HK-2 (cell line): ENCODE data around the gene CUBN.

Experiments used
- DNase-seq: peaks from one replicate; pipeline ENCODE4 v3.0.0-alpha.2; 2018; ENCODE audit not compliant: unreplicated experiment

The CUBN gene

GRCh38 chr10:16952080-16952479, 177.5 kb downstream of the CUBN start:
- DNase-seq: no peak

GRCh38 chr10:16950656-16951601, 178.7 kb downstream of the CUBN start:
- peak; percentile 16 for DNase-seq

GRCh38 chr10:16949816-16950215, 179.8 kb downstream of the CUBN start:
- no peak for DNase-seq

- DNase-seq: no peak
These were observed 181.2 kb downstream of the CUBN start for GRCh38 chr10:16948361-16948760.

GRCh38 chr10:16947069-16947468, 182.5 kb downstream of the CUBN start:
- DNase-seq: no peak

GRCh38 chr10:16945593-16945992, 184.0 kb downstream of the CUBN start:
- no peak for DNase-seq

GRCh38 chr10:16944986-16945385, 184.6 kb downstream of the CUBN start:
- no peak for DNase-seq

GRCh38 chr10:16944402-16944801, 185.2 kb downstream of the CUBN start:
- DNase-seq: no peak

- no peak for DNase-seq
These were observed 186.0 kb downstream of the CUBN start for GRCh38 chr10:16943295-16944285.

GRCh38 chr10:16942381-16943078, 187.1 kb downstream of the CUBN start:
- no peak for DNase-seq

- no peak for DNase-seq
These were observed 187.7 kb downstream of the CUBN start for GRCh38 chr10:16941870-16942269.

- DNase-seq: no peak
These were observed 188.5 kb downstream of the CUBN start for GRCh38 chr10:16941067-16941466.

- no peak for DNase-seq
These were observed 190.7 kb downstream of the CUBN start for GRCh38 chr10:16938952-16939351.

GRCh38 chr10:16934461-16934860, 195.2 kb downstream of the CUBN start:
- DNase-seq: no peak

- no peak for DNase-seq
These were observed 195.8 kb downstream of the CUBN start for GRCh38 chr10:16933783-16934182.

GRCh38 chr10:16931930-16932329, 197.7 kb downstream of the CUBN start:
- no peak for DNase-seq

GRCh38 chr10:16930540-16930939, 199.1 kb downstream of the CUBN start:
- DNase-seq: no peak

- no peak for DNase-seq
These were observed 200.5 kb downstream of the CUBN start for GRCh38 chr10:16929069-16929468.

GRCh38 chr10:16927546-16927945, 202.1 kb downstream of the CUBN start:
- no peak for DNase-seq

GRCh38 chr10:16923726-16924125, 205.9 kb downstream of the CUBN start:
- no peak for DNase-seq

GRCh38 chr10:16923309-16923708, 206.3 kb downstream of the CUBN start:
- no peak for DNase-seq
